ENCODE results near the gene SLC26A3.

SLC26A3 gene

GRCh38 chr7:107810626-107811025, 7.6 kb upstream of the SLC26A3 start:
- TF ChIP-seq JUND (IDR thresholded peaks at IDR 0.05; ENCODE audit: low read depth) = no peak

GRCh38 chr7:107809179-107809578, 6.2 kb upstream of the SLC26A3 start:
- DNase-seq (ENCODE audit: low read depth in 1 of 2, low spot score in 1 of 2) = no peak
- in situ Hi-C loops (cut with HindIII; ENCODE audit: low pct_unique_long_range_greater_than_20kb, low sequenced_read_pairs) = no loop called here
- TF ChIP-seq JUND (IDR thresholded peaks at IDR 0.05; ENCODE audit: low read depth) = no peak

More at GRCh38 chr7:107810626-107811025, 7.6 kb upstream of the SLC26A3 start:
- no peak for DNase-seq (ENCODE audit: low read depth in 1 of 2, low spot score in 1 of 2)
- in situ Hi-C loops (cut with HindIII; ENCODE audit: low pct_unique_long_range_greater_than_20kb, low sequenced_read_pairs) = no loop called here

- DNase-seq (ENCODE audit: low read depth in 1 of 2, low spot score in 1 of 2) = peak in 1 of 2 experiments; percentile 29
- in situ Hi-C loops (cut with HindIII; ENCODE audit: low pct_unique_long_range_greater_than_20kb, low sequenced_read_pairs) = no loop called here
- no peak for TF ChIP-seq JUND (IDR thresholded peaks at IDR 0.05; ENCODE audit: low read depth)
Measured at GRCh38 chr7:107799647-107800264, 3.3 kb downstream of the SLC26A3 start.

- in situ Hi-C loops (cut with HindIII; ENCODE audit: low pct_unique_long_range_greater_than_20kb, low sequenced_read_pairs) = no loop called here
- DNase-seq (ENCODE audit: low read depth in 1 of 2, low spot score in 1 of 2) = no peak
- TF ChIP-seq JUND (IDR thresholded peaks at IDR 0.05; ENCODE audit: low read depth) = no peak
Measured at GRCh38 chr7:107792364-107792763, 10.7 kb downstream of the SLC26A3 start.

- in situ Hi-C loops (cut with HindIII; ENCODE audit: low pct_unique_long_range_greater_than_20kb, low sequenced_read_pairs) = no loop called here
- TF ChIP-seq JUND (IDR thresholded peaks at IDR 0.05; ENCODE audit: low read depth) = no peak
- no peak for DNase-seq (ENCODE audit: low read depth in 1 of 2, low spot score in 1 of 2)
Measured at GRCh38 chr7:107789647-107790046, 13.4 kb downstream of the SLC26A3 start.

- in situ Hi-C loops (cut with HindIII; ENCODE audit: low pct_unique_long_range_greater_than_20kb, low sequenced_read_pairs) = no loop called here
- DNase-seq (ENCODE audit: low read depth in 1 of 2, low spot score in 1 of 2) = no peak
- no peak for TF ChIP-seq JUND (IDR thresholded peaks at IDR 0.05; ENCODE audit: low read depth)
Measured at GRCh38 chr7:107788662-107789061, 14.4 kb downstream of the SLC26A3 start.

- TF ChIP-seq JUND (IDR thresholded peaks at IDR 0.05; ENCODE audit: low read depth) = no peak
- in situ Hi-C loops (cut with HindIII; ENCODE audit: low pct_unique_long_range_greater_than_20kb, low sequenced_read_pairs) = no loop called here
- DNase-seq (ENCODE audit: low read depth in 1 of 2, low spot score in 1 of 2) = no peak
Measured at GRCh38 chr7:107788216-107788615, 14.8 kb downstream of the SLC26A3 start.

- no peak for TF ChIP-seq JUND (IDR thresholded peaks at IDR 0.05; ENCODE audit: low read depth)
- in situ Hi-C loops (cut with HindIII; ENCODE audit: low pct_unique_long_range_greater_than_20kb, low sequenced_read_pairs) = no loop called here
Measured at GRCh38 chr7:107785926-107786325, 17.1 kb downstream of the SLC26A3 start.

GRCh38 chr7:107785170-107785569, 17.9 kb downstream of the SLC26A3 start:
- in situ Hi-C loops (cut with HindIII; ENCODE audit: low pct_unique_long_range_greater_than_20kb, low sequenced_read_pairs) = no loop called here
- no peak for DNase-seq (ENCODE audit: low read depth in 1 of 2, low spot score in 1 of 2)
- no peak for TF ChIP-seq JUND (IDR thresholded peaks at IDR 0.05; ENCODE audit: low read depth)

More at GRCh38 chr7:107785926-107786325, 17.1 kb downstream of the SLC26A3 start:
- no peak for DNase-seq (ENCODE audit: low read depth in 1 of 2, low spot score in 1 of 2)

- no peak for TF ChIP-seq JUND (IDR thresholded peaks at IDR 0.05; ENCODE audit: low read depth)
- DNase-seq (ENCODE audit: low read depth in 1 of 2, low spot score in 1 of 2) = no peak
- in situ Hi-C loops (cut with HindIII; ENCODE audit: low pct_unique_long_range_greater_than_20kb, low sequenced_read_pairs) = no loop called here
Measured at GRCh38 chr7:107783648-107784047, 19.4 kb downstream of the SLC26A3 start.

- TF ChIP-seq JUND (IDR thresholded peaks at IDR 0.05; ENCODE audit: low read depth) = no peak
- in situ Hi-C loops (cut with HindIII; ENCODE audit: low pct_unique_long_range_greater_than_20kb, low sequenced_read_pairs) = no loop called here
- peak in 1 of 2 experiments; percentile 57 for DNase-seq (ENCODE audit: low read depth in 1 of 2, low spot score in 1 of 2)
Measured at GRCh38 chr7:107782374-107782773, 20.6 kb downstream of the SLC26A3 start.

- DNase-seq (ENCODE audit: low read depth in 1 of 2, low spot score in 1 of 2) = no peak
- in situ Hi-C loops (cut with HindIII; ENCODE audit: low pct_unique_long_range_greater_than_20kb, low sequenced_read_pairs) = no loop called here
- no peak for TF ChIP-seq JUND (IDR thresholded peaks at IDR 0.05; ENCODE audit: low read depth)
Measured at GRCh38 chr7:107779647-107780099, 23.4 kb downstream of the SLC26A3 start.

GRCh38 chr7:107778283-107778682, 24.7 kb downstream of the SLC26A3 start:
- in situ Hi-C loops (cut with HindIII; ENCODE audit: low pct_unique_long_range_greater_than_20kb, low sequenced_read_pairs) = no loop called here
- no peak for TF ChIP-seq JUND (IDR thresholded peaks at IDR 0.05; ENCODE audit: low read depth)
- no peak for DNase-seq (ENCODE audit: low read depth in 1 of 2, low spot score in 1 of 2)

GRCh38 chr7:107777702-107778101, 25.3 kb downstream of the SLC26A3 start:
- no peak for TF ChIP-seq JUND (IDR thresholded peaks at IDR 0.05; ENCODE audit: low read depth)
- DNase-seq (ENCODE audit: low read depth in 1 of 2, low spot score in 1 of 2) = no peak
- in situ Hi-C loops (cut with HindIII; ENCODE audit: low pct_unique_long_range_greater_than_20kb, low sequenced_read_pairs) = no loop called here
